Measurements from ENCODE around the gene SFT2D1.
A peak's percentile ranks its signal among the peaks of the same experiment; 100 is the strongest.

Gene SFT2D1

DNA sequence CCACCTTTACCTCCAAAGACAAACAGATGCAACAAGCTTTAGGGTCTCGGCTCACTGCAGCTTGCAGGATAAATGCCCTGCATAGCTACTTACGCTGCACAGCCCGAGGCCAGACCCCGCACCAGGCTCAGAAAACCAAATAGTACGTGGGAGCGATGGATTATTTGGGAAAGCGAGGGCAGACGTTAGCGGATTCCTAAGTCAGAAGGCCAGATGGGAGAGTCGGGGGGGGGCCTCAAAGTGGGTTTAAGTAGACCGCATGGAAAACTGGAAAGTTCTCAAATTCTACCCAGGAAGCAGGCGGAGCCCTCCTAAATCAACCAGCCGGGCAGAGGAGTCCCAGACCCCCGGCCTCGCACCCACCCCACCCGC lies 382 bp downstream of the SFT2D1 start:
- ATAC-seq (replicated peaks; ENCODE audit: extremely low read depth, poor library complexity, severe bottlenecking), result peak; percentile 13
- Mint-ChIP-seq H3K9me3 (no peaks in the 10 kb centered on the region), H3K27me3 (no peaks in the 10 kb centered on the region), H3K4me3 (peak overlapping the region; percentile 78), H3K36me3 (ENCODE audit: insufficient read depth) (peaks cover under 1% of the 10 kb centered on the region), H3K4me1 (peaks cover 14% of the 10 kb centered on the region), H3K27ac (ENCODE audit: low read depth) (peak overlapping the region; percentile 75)
- DNase-seq (ENCODE audit: low spot score in 2 of 2), result no peak

DNA sequence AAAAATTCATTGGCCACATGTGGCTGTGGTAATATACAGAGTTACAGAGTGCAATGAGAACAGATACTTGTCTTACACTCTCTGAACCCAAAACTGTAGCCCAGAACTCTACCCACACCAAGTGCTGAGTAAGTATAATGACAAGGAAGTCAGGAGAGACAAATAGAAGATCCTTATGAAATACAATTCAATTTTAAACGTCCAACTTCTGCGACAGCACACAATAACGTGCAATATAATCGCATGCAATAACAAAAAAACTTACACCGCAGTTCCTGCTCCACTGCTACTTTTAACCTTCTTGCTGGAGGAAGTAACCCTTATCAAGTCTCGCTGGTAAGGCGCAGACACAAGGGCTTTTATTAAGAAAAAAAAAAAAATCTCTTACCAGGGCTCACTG lies 881 bp downstream of the SFT2D1 start:
- no peaks in the 10 kb centered on the region for H3K9me3 Mint-ChIP-seq
- H3K27me3 Mint-ChIP-seq, result no peaks in the 10 kb centered on the region
- peak overlapping the region; percentile 75 for H3K27ac Mint-ChIP-seq (ENCODE audit: low read depth)
- DNase-seq (ENCODE audit: low spot score in 2 of 2), result no peak
- H3K36me3 Mint-ChIP-seq (ENCODE audit: insufficient read depth), result peaks cover 2% of the 10 kb centered on the region
- ATAC-seq (replicated peaks; ENCODE audit: extremely low read depth, poor library complexity, severe bottlenecking), result peak; percentile 57
- H3K4me3 Mint-ChIP-seq, result peak overlapping the region; percentile 78
- peaks cover 14% of the 10 kb centered on the region for H3K4me1 Mint-ChIP-seq

DNA sequence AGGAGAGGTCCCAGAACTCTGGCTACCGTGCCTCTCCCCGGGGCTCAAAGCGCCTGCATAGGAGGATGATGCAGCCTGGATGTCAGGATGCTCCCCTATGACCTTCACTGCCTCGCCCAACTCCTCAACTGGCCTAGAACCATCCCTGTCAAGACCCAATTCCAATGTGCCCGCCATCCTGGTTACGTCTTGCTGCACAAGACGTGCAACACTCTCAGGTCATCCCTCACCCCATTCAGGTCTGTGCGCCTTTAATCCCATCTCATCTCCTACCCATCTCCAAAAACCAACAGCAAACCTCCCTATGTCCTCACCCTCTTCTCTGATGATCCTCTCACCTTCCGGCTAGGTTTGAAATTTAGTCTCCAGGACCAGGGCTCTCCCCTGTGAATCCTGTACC lies 3.5 kb downstream of the SFT2D1 start:
- DNase-seq (ENCODE audit: low spot score in 2 of 2), result no peak
- Mint-ChIP-seq H3K36me3 (ENCODE audit: insufficient read depth) (peaks cover 6% of the 10 kb centered on the region), H3K9me3 (no peaks in the 10 kb centered on the region), H3K27ac (ENCODE audit: low read depth) (no peak overlapping the region), H3K4me1 (peaks cover 27% of the 10 kb centered on the region), H3K27me3 (no peaks in the 10 kb centered on the region), H3K4me3 (no peak overlapping the region)
- ATAC-seq (replicated peaks; ENCODE audit: extremely low read depth, poor library complexity, severe bottlenecking), result no peak

DNA sequence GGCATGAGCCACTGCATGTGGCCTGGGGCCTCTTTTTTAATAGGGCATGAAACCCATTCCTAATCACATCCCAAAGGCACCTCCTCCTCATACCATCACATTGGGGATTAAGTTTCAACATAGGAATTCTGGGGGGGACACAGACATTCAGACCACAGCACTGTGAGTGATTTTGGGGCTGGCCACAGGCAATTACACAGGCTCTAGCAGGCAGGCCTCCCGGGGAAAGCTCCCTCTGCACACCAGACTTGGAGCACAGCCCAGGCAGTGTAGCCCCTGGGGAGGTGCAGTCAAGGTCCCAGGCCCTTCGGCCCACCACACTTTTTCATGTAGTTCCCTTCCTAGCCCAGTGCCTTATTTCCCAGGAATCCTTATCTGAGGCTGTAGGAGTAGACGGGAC lies 5.5 kb downstream of the SFT2D1 start:
- Mint-ChIP-seq H3K27ac (ENCODE audit: low read depth) (no peak overlapping the region), H3K4me1 (peaks cover 42% of the 10 kb centered on the region), H3K9me3 (no peaks in the 10 kb centered on the region), H3K4me3 (no peak overlapping the region), H3K27me3 (no peaks in the 10 kb centered on the region), H3K36me3 (ENCODE audit: insufficient read depth) (peaks cover 6% of the 10 kb centered on the region)
- DNase-seq (ENCODE audit: low spot score in 2 of 2) (no peak), ATAC-seq (replicated peaks; ENCODE audit: extremely low read depth, poor library complexity, severe bottlenecking) (no peak)

DNA sequence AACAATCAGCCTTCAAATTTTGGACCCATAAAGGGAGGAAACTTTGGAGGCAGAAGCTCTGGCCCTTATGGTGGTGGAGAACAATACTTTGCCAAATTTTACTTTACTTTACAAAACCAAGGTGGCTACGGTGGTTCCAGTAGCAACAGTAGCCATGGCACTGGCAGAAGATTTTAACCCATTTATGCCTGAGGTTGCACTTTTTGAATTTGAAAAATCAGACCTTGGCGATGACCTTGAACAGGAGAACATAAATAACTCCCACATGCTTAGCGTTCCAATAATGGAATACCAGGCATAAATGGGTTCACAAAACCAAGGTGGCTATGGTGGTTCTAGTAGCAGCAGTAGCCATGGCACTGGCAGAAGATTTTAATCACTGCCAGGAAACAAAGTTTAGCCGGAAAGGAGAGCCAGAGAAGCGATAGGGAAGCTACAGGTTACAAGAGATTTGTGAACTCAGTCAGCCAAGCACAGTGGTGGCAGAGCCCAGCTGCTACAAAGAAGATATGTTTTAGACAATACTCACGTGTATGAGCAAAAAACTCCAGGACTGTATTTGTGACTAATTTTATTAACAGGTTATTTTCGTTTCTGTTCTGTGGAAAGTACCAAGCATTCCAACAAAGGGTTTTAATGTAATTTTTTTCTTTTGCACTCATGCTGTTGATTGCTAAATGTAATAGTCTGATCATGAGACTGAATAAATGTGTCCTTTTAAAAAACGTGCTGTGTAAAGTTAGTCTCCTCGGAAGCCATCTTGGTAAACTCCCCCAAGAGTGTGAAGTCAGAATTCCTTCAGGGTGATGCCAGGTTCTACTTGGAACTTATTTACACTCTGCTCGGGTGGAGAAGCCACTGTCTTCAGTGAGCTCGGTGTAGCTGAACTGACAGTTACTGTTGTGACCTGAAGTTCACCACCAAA lies 6.7 kb downstream of the SFT2D1 start:
- H3K36me3 Mint-ChIP-seq (ENCODE audit: insufficient read depth), result peaks cover 6% of the 10 kb centered on the region
- DNase-seq (ENCODE audit: low spot score in 2 of 2), result no peak
- peaks cover 38% of the 10 kb centered on the region for H3K4me1 Mint-ChIP-seq
- H3K4me3 Mint-ChIP-seq, result no peak overlapping the region
- H3K27ac Mint-ChIP-seq (ENCODE audit: low read depth), result no peak overlapping the region
- no peaks in the 10 kb centered on the region for H3K9me3 Mint-ChIP-seq
- H3K27me3 Mint-ChIP-seq, result no peaks in the 10 kb centered on the region
- no peak for ATAC-seq (replicated peaks; ENCODE audit: extremely low read depth, poor library complexity, severe bottlenecking)

DNA sequence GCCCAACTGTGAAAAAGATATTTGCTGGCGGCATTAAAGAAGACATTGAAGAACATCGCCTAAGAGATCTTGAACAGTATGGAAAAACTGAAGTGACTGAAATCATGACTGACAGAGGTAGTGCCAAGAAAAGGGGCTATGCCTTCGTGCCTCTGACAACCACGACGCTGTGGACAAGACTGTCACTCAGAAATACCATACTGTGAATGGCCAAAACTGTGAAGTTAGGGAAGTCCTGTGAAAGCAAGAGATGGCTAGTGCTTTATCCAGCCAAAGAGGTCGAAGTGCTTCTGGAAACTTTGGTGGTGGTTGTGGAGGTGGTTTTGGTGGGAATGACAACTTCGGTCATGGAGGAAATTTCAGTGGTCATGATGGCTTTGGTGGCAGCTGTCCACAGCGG lies 7.5 kb downstream of the SFT2D1 start:
- no peak overlapping the region for H3K27ac Mint-ChIP-seq (ENCODE audit: low read depth)
- H3K4me1 Mint-ChIP-seq, result peaks cover 38% of the 10 kb centered on the region

DNA sequence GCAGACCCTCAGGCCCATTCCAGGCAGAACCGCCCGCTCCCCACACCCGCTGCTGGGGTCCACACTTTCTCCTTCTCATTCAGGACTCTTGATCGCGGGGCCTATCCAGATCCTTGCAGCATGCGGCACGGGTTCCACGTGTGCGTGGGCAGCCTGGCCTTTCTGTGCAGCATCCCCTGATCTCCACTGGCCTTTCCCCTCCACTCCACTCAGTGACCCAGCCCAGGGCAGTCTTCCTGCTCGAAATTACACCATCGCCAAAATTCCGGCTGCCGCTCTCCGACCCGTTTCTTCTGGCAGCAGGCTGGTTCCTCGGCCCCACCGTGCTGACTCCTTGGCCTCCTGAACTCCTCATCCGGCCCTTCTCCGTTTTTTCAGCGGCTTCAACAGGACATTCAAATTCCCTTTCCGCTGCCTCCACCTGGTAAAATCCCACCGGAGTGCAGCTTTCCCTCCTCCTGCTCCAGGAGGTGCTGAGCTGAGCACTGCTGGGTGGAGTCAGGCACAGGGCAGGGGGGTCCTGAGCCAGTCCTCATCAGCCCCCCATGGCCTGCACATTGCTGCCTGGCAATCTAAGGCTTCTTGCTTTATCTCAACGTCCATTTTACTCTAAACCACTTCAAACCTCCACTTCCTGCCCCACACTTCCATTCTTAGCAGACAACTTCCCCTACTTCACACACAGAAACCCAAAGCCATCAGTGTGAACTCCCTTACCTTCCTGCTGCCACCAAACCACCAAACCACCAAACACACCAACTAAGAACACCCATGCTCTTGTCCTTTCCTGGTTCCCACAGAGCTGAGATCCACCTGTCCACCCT lies 9.0 kb downstream of the SFT2D1 start:
- ATAC-seq (replicated peaks; ENCODE audit: extremely low read depth, poor library complexity, severe bottlenecking) (peak; percentile 98), DNase-seq (ENCODE audit: low spot score in 2 of 2) (peak in 1 of 2 donors; percentile 50)
- Mint-ChIP-seq H3K27me3 (no peaks in the 10 kb centered on the region), H3K27ac (ENCODE audit: low read depth) (peak overlapping the region; percentile 23), H3K9me3 (no peaks in the 10 kb centered on the region), H3K4me3 (peak overlapping the region; percentile 70), H3K4me1 (peaks cover 38% of the 10 kb centered on the region), H3K36me3 (ENCODE audit: insufficient read depth) (peaks cover 15% of the 10 kb centered on the region)

More for the DNA sequence above, 7.5 kb downstream of the SFT2D1 start:
- no peaks in the 10 kb centered on the region for H3K27me3 Mint-ChIP-seq
- H3K9me3 Mint-ChIP-seq, result no peaks in the 10 kb centered on the region
- peak overlapping the region; percentile 16 for H3K4me3 Mint-ChIP-seq
- ATAC-seq (replicated peaks; ENCODE audit: extremely low read depth, poor library complexity, severe bottlenecking), result no peak
- peaks cover 7% of the 10 kb centered on the region for H3K36me3 Mint-ChIP-seq (ENCODE audit: insufficient read depth)
- no peak for DNase-seq (ENCODE audit: low spot score in 2 of 2)

DNA sequence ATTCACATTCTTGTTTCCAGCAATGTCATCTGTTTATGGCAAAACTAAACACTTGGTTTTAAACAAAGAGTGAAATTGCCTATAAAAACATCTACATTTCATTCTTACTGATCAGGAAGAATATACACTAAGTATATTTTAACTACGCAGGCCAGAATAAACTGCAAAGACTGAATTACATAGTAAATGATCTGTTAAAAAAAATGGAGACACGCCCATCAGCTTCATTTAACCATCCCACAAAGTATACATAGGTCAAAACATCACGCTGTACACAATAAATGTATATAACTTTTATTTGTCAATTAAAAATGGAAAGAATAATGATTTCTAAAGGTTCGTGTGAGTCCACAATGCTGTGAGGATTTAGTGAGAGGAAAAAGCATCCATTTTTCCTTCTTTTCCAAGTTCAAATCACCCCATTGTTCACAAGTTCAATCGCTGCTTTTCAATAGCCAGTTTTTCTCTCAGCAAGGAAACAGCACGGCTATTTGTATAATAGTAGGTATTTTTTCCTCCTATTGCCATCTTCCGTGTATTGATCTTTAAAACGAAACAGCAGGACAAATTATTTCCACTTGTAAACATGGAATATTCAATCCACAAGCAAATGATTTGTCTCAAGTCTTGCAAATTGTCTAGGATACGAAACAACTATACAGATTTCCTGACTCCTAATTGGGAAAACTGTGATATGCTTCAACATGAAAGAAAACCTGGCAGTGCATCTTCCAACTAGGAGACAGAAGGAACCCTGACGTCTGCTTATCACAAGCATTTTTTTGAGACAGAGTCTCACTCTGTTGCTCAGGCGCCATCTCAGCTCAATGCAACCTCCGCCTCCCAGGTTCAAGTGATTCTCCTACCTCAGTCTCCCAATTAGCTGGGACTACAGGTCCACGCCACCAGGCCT lies 10.6 kb downstream of the SFT2D1 start:
- no peaks in the 10 kb centered on the region for H3K27me3 Mint-ChIP-seq
- H3K27ac Mint-ChIP-seq (ENCODE audit: low read depth), result no peak overlapping the region
- peaks cover 19% of the 10 kb centered on the region for H3K36me3 Mint-ChIP-seq (ENCODE audit: insufficient read depth)
- H3K9me3 Mint-ChIP-seq, result no peaks in the 10 kb centered on the region
- peaks cover 38% of the 10 kb centered on the region for H3K4me1 Mint-ChIP-seq
- ATAC-seq (replicated peaks; ENCODE audit: extremely low read depth, poor library complexity, severe bottlenecking) (no peak), DNase-seq (ENCODE audit: low spot score in 2 of 2) (no peak)
- H3K4me3 Mint-ChIP-seq, result no peak overlapping the region

DNA sequence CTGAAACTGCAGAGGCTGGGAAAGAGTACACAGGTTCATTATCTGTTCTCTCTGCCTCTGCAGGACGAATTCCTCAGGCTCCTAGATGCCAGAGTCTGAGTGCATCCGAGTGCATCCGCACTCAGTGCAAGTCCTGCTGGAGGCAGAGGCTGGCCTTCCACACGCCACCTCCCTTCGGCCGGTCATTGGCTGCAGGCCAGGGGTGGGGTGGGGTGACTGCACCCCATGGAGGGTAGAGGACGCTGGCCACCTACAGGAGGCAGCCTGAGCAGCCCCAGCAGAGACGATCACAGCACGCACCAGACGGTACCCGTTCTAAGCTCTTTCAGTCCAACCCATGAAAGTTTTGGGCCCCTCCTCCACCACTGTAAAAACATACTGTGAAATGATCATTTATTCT lies 11.7 kb downstream of the SFT2D1 start:
- no peak overlapping the region for H3K4me3 Mint-ChIP-seq
- H3K4me1 Mint-ChIP-seq, result peaks cover 48% of the 10 kb centered on the region
- H3K27me3 Mint-ChIP-seq, result no peaks in the 10 kb centered on the region
- no peaks in the 10 kb centered on the region for H3K9me3 Mint-ChIP-seq
- H3K36me3 Mint-ChIP-seq (ENCODE audit: insufficient read depth), result peaks cover 19% of the 10 kb centered on the region
- no peak overlapping the region for H3K27ac Mint-ChIP-seq (ENCODE audit: low read depth)
- no peak for DNase-seq (ENCODE audit: low spot score in 2 of 2)
- no peak for ATAC-seq (replicated peaks; ENCODE audit: extremely low read depth, poor library complexity, severe bottlenecking)

DNA sequence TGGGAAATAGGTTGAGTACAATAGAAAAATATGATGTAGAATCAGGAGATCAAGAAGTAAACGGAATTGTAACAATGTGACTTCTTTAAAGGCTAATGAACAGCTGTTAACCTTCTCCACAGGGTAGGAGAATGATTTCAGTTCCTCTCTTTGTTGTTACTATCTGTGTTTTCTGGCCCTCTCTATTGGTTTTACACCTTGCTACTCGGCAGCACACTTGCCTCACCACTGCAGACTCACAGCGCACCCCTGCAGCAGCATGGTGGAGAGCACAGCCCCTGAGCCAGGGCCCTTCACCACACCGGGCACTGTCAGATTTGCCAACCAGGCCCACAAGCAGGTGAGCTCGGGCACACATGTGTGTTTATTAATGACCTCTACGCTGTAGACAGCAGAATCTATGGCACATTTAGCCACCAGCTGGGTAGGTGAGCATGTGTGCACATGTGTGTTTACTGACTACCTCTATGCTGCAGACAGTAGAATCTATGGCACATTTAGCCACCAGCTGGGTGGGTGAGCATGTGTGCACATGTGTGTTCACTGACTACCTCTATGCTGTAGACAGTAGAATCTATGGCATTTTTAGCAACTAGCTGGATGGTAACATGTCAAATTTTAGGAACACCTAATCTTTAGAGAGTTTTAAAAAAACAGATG lies 16.8 kb downstream of the SFT2D1 start:
- DNase-seq (ENCODE audit: low spot score in 2 of 2), result no peak
- no peaks in the 10 kb centered on the region for H3K27me3 Mint-ChIP-seq
- no peak overlapping the region for H3K4me3 Mint-ChIP-seq
- peaks cover 33% of the 10 kb centered on the region for H3K36me3 Mint-ChIP-seq (ENCODE audit: insufficient read depth)
- peak overlapping the region; percentile 45 for H3K27ac Mint-ChIP-seq (ENCODE audit: low read depth)
- ATAC-seq (replicated peaks; ENCODE audit: extremely low read depth, poor library complexity, severe bottlenecking), result no peak
- peaks cover 31% of the 10 kb centered on the region for H3K4me1 Mint-ChIP-seq
- no peaks in the 10 kb centered on the region for H3K9me3 Mint-ChIP-seq

DNA sequence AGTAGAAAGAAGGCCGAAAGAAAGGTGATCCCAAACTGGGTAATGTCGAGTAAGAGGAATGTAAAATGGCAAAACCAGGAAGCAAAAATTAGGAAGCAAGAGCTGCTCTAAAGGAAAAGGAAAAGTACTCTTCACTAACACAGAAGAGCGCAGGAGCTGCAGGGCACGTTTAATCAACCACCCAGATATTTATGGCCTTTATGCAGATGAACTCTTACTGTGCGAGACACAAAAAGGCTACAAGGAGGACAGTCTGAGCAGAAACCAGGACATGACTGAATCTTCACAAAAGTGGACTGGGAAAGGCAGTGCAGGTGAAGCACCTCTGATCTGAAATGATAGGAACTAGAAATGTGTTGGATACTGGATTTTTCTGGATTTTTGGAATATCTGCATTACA lies 18.9 kb downstream of the SFT2D1 start:
- peaks cover 31% of the 10 kb centered on the region for H3K4me1 Mint-ChIP-seq
- no peaks in the 10 kb centered on the region for H3K27me3 Mint-ChIP-seq
- peaks cover 31% of the 10 kb centered on the region for H3K36me3 Mint-ChIP-seq (ENCODE audit: insufficient read depth)
- no peak for ATAC-seq (replicated peaks; ENCODE audit: extremely low read depth, poor library complexity, severe bottlenecking)
- no peak for DNase-seq (ENCODE audit: low spot score in 2 of 2)
- H3K27ac Mint-ChIP-seq (ENCODE audit: low read depth), result no peak overlapping the region
- no peak overlapping the region for H3K4me3 Mint-ChIP-seq
- no peaks in the 10 kb centered on the region for H3K9me3 Mint-ChIP-seq

Measured in central memory CD8-positive, alpha-beta T cell (primary cell).